ENCODE results near the gene STEAP1B. TPM values are rescaled to one million over a fixed set of nuclear protein-coding genes. Genes with fewer than 3 reads are reported as not detected.

Gene STEAP1B
- total and polyA plus RNA-seq, 2 experiments from 2014 or later, result 0.16 TPM; not detected in 1

DNA sequence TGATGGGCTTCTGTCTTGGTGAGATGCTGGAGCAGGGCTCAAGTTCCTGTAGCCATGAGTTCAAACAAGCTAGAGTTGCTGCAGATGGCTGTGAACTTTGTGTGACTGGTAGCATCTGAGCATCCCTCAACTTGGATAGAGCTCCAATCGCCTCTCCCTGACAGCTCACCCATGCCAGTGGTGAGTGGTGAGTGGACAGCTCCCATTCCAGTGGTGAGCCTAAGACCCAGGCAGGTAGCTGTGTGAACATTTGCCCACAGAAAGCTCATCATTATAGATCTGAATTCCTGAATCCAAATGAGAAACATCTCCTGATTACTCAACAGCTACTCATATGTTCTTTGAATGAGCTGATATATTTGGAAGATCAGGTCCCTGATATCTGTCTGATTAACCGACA, 25.3 kb downstream of the STEAP1B start:
- 72% methylated on average over 2 of the region's 2 CpGs for WGBS (ENCODE audit: low lambda C conversion rate, missing lambda C conversion rate)
- H3K36me3 ChIP-seq (replicated peaks; ENCODE audit: insufficient read depth, low read depth), result no peaks in the 10 kb centered on the region
- no peaks in the 10 kb centered on the region for H3K9me2 ChIP-seq (replicated peaks; ENCODE audit: insufficient read depth)
- no peak for TF ChIP-seq EZH2 (IDR thresholded peaks at IDR 0.05; ENCODE audit: borderline replicate concordance)
- no peak overlapping the region for H3K4me3 ChIP-seq
- no peaks in the 10 kb centered on the region for H3K79me2 ChIP-seq
- no peak for DNase-seq (ENCODE audit: low spot score)
- no peaks in the 10 kb centered on the region for H3K9me3 ChIP-seq (ENCODE audit: low read depth)
- H3K4me2 ChIP-seq, result no peak overlapping the region
- H3K27me3 ChIP-seq, result no peaks in the 10 kb centered on the region
- no peaks in the 10 kb centered on the region for H3K4me1 ChIP-seq (ENCODE audit: insufficient read depth)
- H3K27ac ChIP-seq, result no peak overlapping the region
- H2AFZ ChIP-seq, result no peak overlapping the region
- H4K20me1 ChIP-seq (ENCODE audit: insufficient read depth, poor library complexity, severe bottlenecking), result no peaks in the 10 kb centered on the region

DNA sequence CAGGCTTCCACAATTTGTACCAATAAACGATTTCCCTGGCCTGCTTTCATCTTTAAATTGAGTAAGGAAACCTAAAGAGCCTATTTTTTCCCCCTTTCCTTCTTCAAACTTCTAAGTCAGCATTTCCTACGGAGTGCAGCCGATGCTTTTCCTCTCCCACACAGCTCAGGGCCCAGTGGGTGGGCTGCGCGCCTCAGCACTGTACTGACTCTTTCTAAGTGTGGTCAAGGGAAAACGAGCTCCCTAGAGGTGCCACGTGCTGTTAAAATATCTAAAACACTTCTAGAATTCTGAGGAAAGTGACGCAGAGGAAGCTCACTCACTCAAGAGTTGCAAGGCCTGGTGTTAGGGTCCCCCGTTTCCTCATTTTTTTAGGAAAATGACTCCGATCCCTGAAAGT, 29.0 kb downstream of the STEAP1B start:
- Histone ChIP-seq H3K4me1 (ENCODE audit: insufficient read depth) (no peaks in the 10 kb centered on the region), H3K27me3 (no peaks in the 10 kb centered on the region), H3K27ac (no peak overlapping the region), H3K4me2 (no peak overlapping the region), H4K20me1 (ENCODE audit: insufficient read depth, poor library complexity, severe bottlenecking) (no peaks in the 10 kb centered on the region), H3K36me3 (replicated peaks; ENCODE audit: insufficient read depth, low read depth) (no peaks in the 10 kb centered on the region), H3K9me2 (replicated peaks; ENCODE audit: insufficient read depth) (no peaks in the 10 kb centered on the region), H3K4me3 (no peak overlapping the region), H3K9me3 (ENCODE audit: low read depth) (no peaks in the 10 kb centered on the region), H2AFZ (no peak overlapping the region), H3K79me2 (no peaks in the 10 kb centered on the region)
- TF ChIP-seq, protein P1, sequence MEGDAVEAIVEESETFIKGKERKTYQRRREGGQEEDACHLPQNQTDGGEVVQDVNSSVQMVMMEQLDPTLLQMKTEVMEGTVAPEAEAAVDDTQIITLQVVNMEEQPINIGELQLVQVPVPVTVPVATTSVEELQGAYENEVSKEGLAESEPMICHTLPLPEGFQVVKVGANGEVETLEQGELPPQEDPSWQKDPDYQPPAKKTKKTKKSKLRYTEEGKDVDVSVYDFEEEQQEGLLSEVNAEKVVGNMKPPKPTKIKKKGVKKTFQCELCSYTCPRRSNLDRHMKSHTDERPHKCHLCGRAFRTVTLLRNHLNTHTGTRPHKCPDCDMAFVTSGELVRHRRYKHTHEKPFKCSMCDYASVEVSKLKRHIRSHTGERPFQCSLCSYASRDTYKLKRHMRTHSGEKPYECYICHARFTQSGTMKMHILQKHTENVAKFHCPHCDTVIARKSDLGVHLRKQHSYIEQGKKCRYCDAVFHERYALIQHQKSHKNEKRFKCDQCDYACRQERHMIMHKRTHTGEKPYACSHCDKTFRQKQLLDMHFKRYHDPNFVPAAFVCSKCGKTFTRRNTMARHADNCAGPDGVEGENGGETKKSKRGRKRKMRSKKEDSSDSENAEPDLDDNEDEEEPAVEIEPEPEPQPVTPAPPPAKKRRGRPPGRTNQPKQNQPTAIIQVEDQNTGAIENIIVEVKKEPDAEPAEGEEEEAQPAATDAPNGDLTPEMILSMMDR (IDR thresholded peaks at IDR 0.05; ENCODE audit: poor library complexity), result no peak
- TF ChIP-seq EZH2phosphoT487 (IDR thresholded peaks at IDR 0.05; ENCODE audit: low read depth, severe bottlenecking, unreplicated experiment) (no peak), EZH2 (IDR thresholded peaks at IDR 0.05; ENCODE audit: borderline replicate concordance) (no peak)
- 79% methylated on average over 10 of the region's 10 CpGs for WGBS (ENCODE audit: low lambda C conversion rate, missing lambda C conversion rate)
- no peak for DNase-seq (ENCODE audit: low spot score)

DNA sequence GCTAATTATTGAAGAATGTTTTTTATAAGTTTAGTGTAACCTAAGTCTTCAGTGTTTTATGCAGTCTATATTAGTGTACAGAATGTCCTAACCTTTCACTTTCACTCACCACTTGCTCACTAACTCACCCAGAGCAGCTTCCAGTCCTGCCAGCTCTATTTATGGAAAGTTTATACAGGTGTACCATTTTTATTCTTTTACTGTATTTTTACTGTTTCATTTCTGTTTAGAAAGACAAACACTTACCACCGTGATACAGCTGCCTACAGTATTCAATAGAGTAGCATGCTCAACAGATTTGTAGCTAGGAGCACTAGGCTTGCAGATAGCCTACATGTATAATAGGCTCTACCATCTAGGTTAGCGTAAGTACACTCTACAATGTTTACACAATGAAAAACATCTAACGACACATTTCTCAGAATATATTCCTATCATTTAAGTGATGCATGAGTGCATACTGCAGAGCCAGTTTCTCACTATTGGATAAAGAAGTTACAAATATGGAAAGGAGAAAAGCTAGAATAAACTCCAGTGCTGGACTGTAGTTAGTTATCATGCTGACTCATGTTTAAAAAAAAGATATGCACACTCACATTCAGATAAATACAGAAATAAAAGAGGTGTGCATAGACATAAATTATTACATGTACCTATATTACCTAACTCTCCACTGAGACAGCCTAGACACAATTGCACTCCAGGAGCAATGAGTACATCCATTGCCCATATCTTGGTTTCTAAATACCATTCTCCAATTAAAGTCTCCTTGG, 30.4 kb downstream of the STEAP1B start:
- 83% methylated on average over 3 of the region's 3 CpGs for WGBS (ENCODE audit: low lambda C conversion rate, missing lambda C conversion rate)
- no peak overlapping the region for H3K4me3 ChIP-seq
- H4K20me1 ChIP-seq (ENCODE audit: insufficient read depth, poor library complexity, severe bottlenecking), result no peaks in the 10 kb centered on the region
- H3K4me1 ChIP-seq (ENCODE audit: insufficient read depth), result no peaks in the 10 kb centered on the region
- H3K9me2 ChIP-seq (replicated peaks; ENCODE audit: insufficient read depth), result no peaks in the 10 kb centered on the region
- no peaks in the 10 kb centered on the region for H3K79me2 ChIP-seq
- TF ChIP-seq EZH2phosphoT487 (IDR thresholded peaks at IDR 0.05; ENCODE audit: low read depth, severe bottlenecking, unreplicated experiment) (no peak), EZH2 (IDR thresholded peaks at IDR 0.05; ENCODE audit: borderline replicate concordance) (no peak)
- TF ChIP-seq, protein P1 (IDR thresholded peaks at IDR 0.05; ENCODE audit: poor library complexity), result no peak
- no peak for DNase-seq (ENCODE audit: low spot score)
- H3K4me2 ChIP-seq, result no peak overlapping the region
- H3K27me3 ChIP-seq, result no peaks in the 10 kb centered on the region
- no peak overlapping the region for H2AFZ ChIP-seq
- H3K36me3 ChIP-seq (replicated peaks; ENCODE audit: insufficient read depth, low read depth), result no peaks in the 10 kb centered on the region
- H3K9me3 ChIP-seq (ENCODE audit: low read depth), result no peaks in the 10 kb centered on the region
- H3K27ac ChIP-seq, result no peak overlapping the region

DNA sequence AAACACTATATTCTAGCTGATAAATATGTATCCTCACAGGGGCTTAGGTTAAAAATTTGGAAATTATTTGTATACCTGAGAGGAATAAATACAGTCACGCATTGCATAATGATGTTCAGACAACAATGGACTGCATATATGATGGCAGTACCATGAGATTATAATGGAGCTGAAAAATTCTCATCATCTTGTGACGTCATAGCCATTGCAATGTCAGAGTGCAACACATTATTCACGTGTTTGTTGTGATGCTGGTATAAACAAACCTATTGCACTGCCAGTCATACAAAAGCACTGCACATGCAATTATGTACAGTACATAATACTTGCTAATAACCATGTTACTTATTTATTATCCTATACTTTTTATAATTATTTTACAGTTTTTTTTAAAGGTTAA, 31.4 kb downstream of the STEAP1B start:
- Histone ChIP-seq H3K79me2 (no peaks in the 10 kb centered on the region), H3K4me2 (no peak overlapping the region), H3K27ac (no peak overlapping the region), H4K20me1 (ENCODE audit: insufficient read depth, poor library complexity, severe bottlenecking) (no peaks in the 10 kb centered on the region), H3K9me2 (replicated peaks; ENCODE audit: insufficient read depth) (no peaks in the 10 kb centered on the region), H2AFZ (no peak overlapping the region), H3K9me3 (ENCODE audit: low read depth) (no peaks in the 10 kb centered on the region), H3K4me3 (no peak overlapping the region), H3K36me3 (replicated peaks; ENCODE audit: insufficient read depth, low read depth) (no peaks in the 10 kb centered on the region), H3K4me1 (ENCODE audit: insufficient read depth) (no peaks in the 10 kb centered on the region), H3K27me3 (no peaks in the 10 kb centered on the region)
- no peak for DNase-seq (ENCODE audit: low spot score)
- no peak for TF ChIP-seq EZH2phosphoT487 (IDR thresholded peaks at IDR 0.05; ENCODE audit: low read depth, severe bottlenecking, unreplicated experiment)
- TF ChIP-seq, protein P1 (IDR thresholded peaks at IDR 0.05; ENCODE audit: poor library complexity), result no peak
- no peak for TF ChIP-seq EZH2 (IDR thresholded peaks at IDR 0.05; ENCODE audit: borderline replicate concordance)
- WGBS (ENCODE audit: low lambda C conversion rate, missing lambda C conversion rate), result 98% methylated on average over 3 of the region's 3 CpGs

Data from hepatocyte (in vitro differentiated cells).